ENCODE results near the gene RAB13. TPM values are rescaled to one million over a fixed set of nuclear protein-coding genes. Genes with fewer than 3 reads are reported as not detected.

The RAB13 gene
- total and polyA plus RNA-seq, 2 donors (not counting 1 experiment from before 2014, with no cell fraction given) = 0.09 to 9.7 TPM

- CTCF ChIA-PET = interaction anchor here (0.9 to 5.2 kb wide), 11 partner anchors 9 to 300 kb away, joined by 3 to 46 read pairs (median 5); partner anchors contain the start of genes CREB3L4, CRTC2, DENND4B and RAB13
- Histone ChIP-seq H3K4me2 (replicated peaks; ENCODE audit: low read depth, low read length, poor library complexity, severe bottlenecking) (peak within 1 kb of the TSS; percentile 88), H4K20me1 (ENCODE audit: control insufficient read depth, insufficient read depth, low read length, poor library complexity, severe bottlenecking) (peaks cover 7% of the 10 kb centered on the region), H3K27ac (ENCODE audit: low read length in 2 of 2) (peak within 1 kb of the TSS; percentile 55 to 87), H3K27me3 (replicated peaks in 1 of 4; ENCODE audit: control extremely low read depth in 1 of 4, control insufficient read depth in 3 of 4, insufficient read depth in 4 of 4, low read length in 3 of 4) (no peaks in the 10 kb centered on the region), H3K4me1 (ENCODE audit: control insufficient read depth in 2 of 2, insufficient read depth in 2 of 2, low read length in 2 of 2) (peaks cover 16 to 22% of the 10 kb centered on the region in 2 donors), H3K36me3 (replicated peaks in 1 of 2; ENCODE audit: control extremely low read depth in 1 of 2, control insufficient read depth in 1 of 2, extremely low read depth in 1 of 2, insufficient read depth in 2 of 2, low read length in 1 of 2) (peaks cover 0 to 28% of the 10 kb centered on the region in 2 experiments), H2AFZ (ENCODE audit: insufficient read depth, low read depth, low read length, poor library complexity, severe bottlenecking) (peak within 1 kb of the TSS; percentile 87), H3K4me3 (ENCODE audit: control extremely low read depth in 1 of 5, extremely low read depth in 1 of 5, insufficient read depth in 1 of 5, low read depth in 2 of 5, low read length in 4 of 5) (peak within 1 kb of the TSS; percentile 59 to 96 (median 90)), H3K9me3 (ENCODE audit: control extremely low read depth in 1 of 3, control insufficient read depth in 2 of 3, insufficient read depth in 1 of 3, low read length in 2 of 3) (no peaks in the 10 kb centered on the region), H3K9ac (ENCODE audit: low read length) (peak within 1 kb of the TSS; percentile 92), H3K79me2 (ENCODE audit: control insufficient read depth, insufficient read depth, low read length) (peaks cover 29% of the 10 kb centered on the region)
- POLR2A ChIA-PET = interaction anchor here (0.6 to 4.7 kb wide), 17 partner anchors 9 to 344 kb away, joined by 3 to 40 read pairs (median 4); partner anchors contain the start of genes CHTOP, CREB3L4, DENND4B and GATAD2B
- Mint-ChIP-seq H3K9me3 (ENCODE audit: insufficient read depth) (no peaks in the 10 kb centered on the region), H3K27ac (peak within 1 kb of the TSS; percentile 96), H3K27me3 (no peaks in the 10 kb centered on the region), H3K4me3 (peak within 1 kb of the TSS; percentile 98), H3K4me1 (peaks cover 34% of the 10 kb centered on the region)
- no peak for TF ChIP-seq CTCF (IDR thresholded peaks at IDR 0.05)
- no peak for TF ChIP-seq EZH2 (IDR thresholded peaks at IDR 0.05; ENCODE audit: borderline replicate concordance, insufficient read depth, low read depth, low read length, poor library complexity, severe bottlenecking)
- ATAC-seq (ENCODE audit: low read depth) = peak; percentile 96
- under 1% methylated on average over 70 of the region's 75 CpGs for WGBS (ENCODE audit: insufficient coverage)
- peak; percentile 87 for DNase-seq
- intact Hi-C loops (cut with micrococcal nuclease) = loop anchor here (1.0 to 5.0 kb wide), 7 partner anchors 9 to 580 kb away; partner anchors contain the start of genes CREB3L4, CRTC2, GATAD2B and RAB13
Observed at GRCh38 chr1:153977250-153978240, 8.6 kb downstream of the RAB13 start, which contains the start of gene JTB. Gene JTB, minus strand, starts transcription at chr1:153977674. Its CDS starts 422 bp downstream, at chr1:153977252.
